Activated CD8-positive, alpha-beta memory T cell treated with anti-CD3 and anti-CD28 coated beads, Interleukin-2, amount 10 ng/mL, durations not matched to agents 7 days and 5 days (primary cell): ENCODE measurements around the gene TPMT. TPM values are rescaled to one million over a fixed set of nuclear protein-coding genes. Genes with fewer than 3 reads are reported as not detected.
"Not testable (repeated sequence)": the region's sequence is repeated elsewhere in the genome, so short reads cannot be mapped to it uniquely, and the experiment has no call there.

Experiments
- ATAC-seq: fragments of 150-1000 bp; cut with Tn5 transposase; one replicate; pipeline ENCODE4 v1.10.0; 2021; ENCODE audit warnings: moderate library complexity
- CTCF ChIA-PET: fragments of 350-600 bp; sonication (Branson Sonifier 250); formaldehyde crosslinking; loops from one replicate; lab custom pipeline; 2021; ENCODE audit warnings: antibody characterized with exemption; lab: Charles Lee
- DNase-seq: peaks from one replicate; pipeline ENCODE4 v3.0.0-alpha.2; 2020
- H3K27ac Mint-ChIP-seq: one replicate; pipeline ENCODE4 v1.8.0; 2021; ENCODE audit warnings: mild to moderate bottlenecking, mixed read lengths
- H3K27me3 Mint-ChIP-seq: one replicate; pipeline ENCODE4 v1.8.0; 2021; ENCODE audit warnings: mixed read lengths
- H3K36me3 Mint-ChIP-seq: one replicate; pipeline ENCODE4 v1.8.0; 2021; ENCODE audit warnings: mild to moderate bottlenecking, mixed read lengths
- H3K4me1 Mint-ChIP-seq: one replicate; pipeline ENCODE4 v1.8.0; 2021; ENCODE audit warnings: mixed read lengths
- H3K4me3 Mint-ChIP-seq: one replicate; pipeline ENCODE4 v1.8.0; 2021; ENCODE audit warnings: mild to moderate bottlenecking, moderate library complexity, mixed read lengths
- H3K9me3 Mint-ChIP-seq: one replicate; pipeline ENCODE4 v1.8.0; 2022; ENCODE audit warnings: low read depth, mixed read lengths
- total RNA-seq, 2 experiments: library from RNA; stranded (reverse); gene quantifications; one replicate each; pipeline ENCODE4 v1.2.3, GENCODE V29; 2021

The TPMT gene
- total RNA-seq, 2 experiments from 2014 or later = 5.6 to 9.5 TPM

DNA sequence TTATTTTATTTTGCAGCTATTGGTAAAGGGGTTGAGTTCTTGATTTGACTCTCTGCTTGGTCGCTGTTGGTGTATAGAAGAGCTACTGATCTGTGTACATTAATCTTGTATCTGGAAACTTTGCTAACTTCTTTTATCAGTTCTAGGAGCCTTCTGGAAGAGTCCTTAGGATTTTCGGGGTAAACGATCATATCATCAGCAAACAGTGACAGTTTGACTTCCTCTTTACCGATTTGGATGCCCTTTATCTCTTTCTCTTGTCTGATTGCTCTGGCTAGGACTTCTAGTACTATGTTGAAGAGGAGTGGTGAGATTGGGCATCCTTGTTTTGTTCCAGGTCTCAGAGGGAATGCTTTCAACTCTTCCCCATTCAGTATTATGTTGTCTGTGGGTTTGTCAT, 21.3 kb upstream of the TPMT start:
- H3K4me3 Mint-ChIP-seq, H3K27ac Mint-ChIP-seq, ATAC-seq, H3K27me3 Mint-ChIP-seq, H3K9me3 Mint-ChIP-seq, H3K4me1 Mint-ChIP-seq, CTCF ChIA-PET, DNase-seq: not testable (repeated sequence)
- peaks cover 33% of the 10 kb centered on the region for H3K36me3 Mint-ChIP-seq

DNA sequence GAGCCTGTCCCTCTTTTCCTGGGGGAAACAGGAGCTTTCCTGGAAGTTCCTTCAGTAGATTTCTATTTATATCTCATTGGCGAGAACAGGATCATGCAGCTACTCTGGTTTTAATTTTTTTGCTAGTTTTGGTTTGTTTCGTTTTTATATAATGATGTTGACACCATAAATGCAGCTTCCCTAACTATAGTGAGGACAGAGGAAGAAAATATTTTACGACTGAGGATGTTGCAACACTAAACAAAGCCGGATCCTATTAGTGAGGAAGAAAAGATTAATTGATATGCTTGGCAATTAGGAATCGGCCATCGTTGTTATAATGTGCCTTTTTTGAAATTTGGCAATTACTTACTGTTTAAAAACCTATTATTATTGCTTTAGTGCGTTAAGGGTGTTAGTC, 17.0 kb upstream of the TPMT start:
- Mint-ChIP-seq H3K27me3 (no peaks in the 10 kb centered on the region), H3K4me3 (no peak overlapping the region), H3K27ac (no peak overlapping the region), H3K36me3 (peaks cover 31% of the 10 kb centered on the region), H3K9me3 (peaks cover 3% of the 10 kb centered on the region), H3K4me1 (no peaks in the 10 kb centered on the region)
- ATAC-seq (no peak), DNase-seq (no peak)
- CTCF ChIA-PET = no interaction called here

DNA sequence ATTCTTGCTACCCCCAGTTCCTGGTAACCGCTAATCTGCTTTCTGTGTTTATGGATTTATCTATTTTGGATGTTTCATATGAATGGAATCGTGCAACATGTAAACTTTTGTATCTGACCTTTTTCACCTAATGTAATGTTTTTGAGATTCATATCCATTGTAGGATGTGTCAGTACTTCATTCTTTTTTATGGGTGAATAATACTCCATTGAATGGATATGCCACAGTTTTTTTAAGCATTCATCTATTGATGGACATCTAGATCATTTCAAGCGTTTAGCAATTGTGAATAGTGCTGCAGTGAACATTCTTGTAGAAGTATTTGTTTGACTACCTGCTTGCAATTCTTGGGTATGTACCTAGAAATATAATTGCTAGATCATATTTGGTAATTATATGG, 13.4 kb upstream of the TPMT start:
- H3K4me1 Mint-ChIP-seq = no peaks in the 10 kb centered on the region
- CTCF ChIA-PET = no interaction called here
- no peak overlapping the region for H3K27ac Mint-ChIP-seq
- no peak for ATAC-seq
- no peak for DNase-seq
- H3K4me3 Mint-ChIP-seq = no peak overlapping the region
- peaks cover 3% of the 10 kb centered on the region for H3K9me3 Mint-ChIP-seq
- peaks cover 16% of the 10 kb centered on the region for H3K36me3 Mint-ChIP-seq
- no peaks in the 10 kb centered on the region for H3K27me3 Mint-ChIP-seq

DNA sequence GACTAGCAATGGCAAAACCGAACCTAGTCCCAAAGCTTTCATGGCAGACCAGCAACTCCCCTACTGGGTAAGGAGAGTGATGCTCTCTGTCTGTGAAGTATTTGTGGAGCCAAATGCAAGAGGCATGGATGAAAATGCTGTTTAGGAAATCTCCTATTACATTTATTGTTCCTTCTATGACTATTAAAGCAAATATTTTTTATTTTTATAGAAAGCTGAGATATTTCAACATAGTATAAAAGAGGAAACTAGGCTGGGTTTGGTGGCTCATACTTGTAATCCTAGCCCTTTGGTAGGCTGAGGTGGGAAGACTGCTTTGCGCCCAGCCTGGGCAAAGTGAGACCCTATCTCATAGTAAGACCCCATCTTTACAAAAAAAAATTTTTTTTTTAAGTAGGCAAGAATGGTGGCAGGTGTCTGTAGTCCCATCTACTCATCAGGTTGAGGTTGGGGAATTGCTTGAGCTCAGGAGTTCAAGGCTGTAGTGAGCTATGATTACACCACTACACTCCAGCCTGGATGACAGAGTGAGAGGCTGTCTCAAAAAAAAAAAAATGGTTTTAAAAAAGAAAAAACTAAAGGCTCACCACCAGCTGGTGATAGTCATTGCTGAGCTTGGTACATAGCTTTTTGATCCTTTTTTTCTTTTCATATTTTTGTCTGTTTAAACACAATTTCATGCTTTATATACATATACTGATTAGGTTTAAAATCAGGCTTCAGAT, 11.6 kb upstream of the TPMT start:
- no peak for ATAC-seq

DNA sequence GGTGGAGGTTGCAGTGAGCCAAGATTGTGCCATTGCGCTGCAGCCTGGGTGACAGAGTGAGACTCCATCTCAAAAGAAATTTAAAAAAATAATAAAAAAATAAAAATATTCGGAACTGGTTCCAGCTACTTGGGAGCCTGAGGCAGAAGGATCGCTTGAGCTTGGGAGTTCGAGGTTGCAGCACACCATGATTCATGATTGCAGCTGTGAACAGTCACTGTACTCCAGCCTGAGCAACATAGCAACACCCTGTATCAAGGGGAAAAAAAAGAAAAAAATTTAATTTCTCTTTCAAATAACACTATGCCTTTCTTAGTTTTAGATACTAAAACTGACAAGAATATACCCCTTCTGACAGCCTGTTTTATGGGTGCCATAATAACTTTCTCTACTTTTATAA, 10.9 kb upstream of the TPMT start:
- CTCF ChIA-PET = interaction anchor here (0.6 kb wide), 1 partner anchor 333 kb away, joined by 4 read pairs; no protein-coding TSS in a partner anchor
- Mint-ChIP-seq H3K27ac (no peak overlapping the region), H3K27me3 (no peaks in the 10 kb centered on the region), H3K36me3 (peaks cover 27% of the 10 kb centered on the region), H3K4me1 (peaks cover 9% of the 10 kb centered on the region), H3K9me3 (peaks cover 3% of the 10 kb centered on the region), H3K4me3 (no peak overlapping the region)
- DNase-seq (no peak), ATAC-seq (no peak)

More for the DNA sequence above, 11.6 kb upstream of the TPMT start:
- no peak for DNase-seq
- CTCF ChIA-PET = interaction anchor here (0.6 kb wide), 1 partner anchor 333 kb away, joined by 4 read pairs; no protein-coding TSS in a partner anchor
- H3K9me3 Mint-ChIP-seq = peaks cover 3% of the 10 kb centered on the region
- H3K36me3 Mint-ChIP-seq = peaks cover 25% of the 10 kb centered on the region
- H3K4me3 Mint-ChIP-seq = no peak overlapping the region
- no peaks in the 10 kb centered on the region for H3K27me3 Mint-ChIP-seq
- peaks cover 2% of the 10 kb centered on the region for H3K4me1 Mint-ChIP-seq
- H3K27ac Mint-ChIP-seq = no peak overlapping the region

DNA sequence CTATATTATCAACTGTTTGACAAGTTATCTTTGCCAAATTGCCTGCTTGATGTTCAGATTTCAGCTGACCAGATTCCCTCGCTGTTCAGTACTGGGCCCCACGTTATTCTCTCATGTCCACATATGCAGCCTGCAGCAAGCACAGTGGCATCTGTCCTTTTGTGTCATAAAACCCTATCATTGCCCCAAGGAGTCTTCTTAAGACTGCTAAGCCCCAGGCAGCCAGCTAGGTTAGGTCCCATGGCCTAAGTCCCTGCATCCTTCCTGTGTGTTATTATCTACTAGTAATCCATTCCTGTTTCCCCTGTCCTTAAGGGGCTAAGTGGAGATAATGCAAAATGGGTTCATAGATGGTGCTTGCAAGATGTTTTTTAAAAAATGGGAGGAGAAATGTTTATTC, 7.5 kb upstream of the TPMT start:
- Mint-ChIP-seq H3K27me3 (no peaks in the 10 kb centered on the region), H3K27ac (no peak overlapping the region)

DNA sequence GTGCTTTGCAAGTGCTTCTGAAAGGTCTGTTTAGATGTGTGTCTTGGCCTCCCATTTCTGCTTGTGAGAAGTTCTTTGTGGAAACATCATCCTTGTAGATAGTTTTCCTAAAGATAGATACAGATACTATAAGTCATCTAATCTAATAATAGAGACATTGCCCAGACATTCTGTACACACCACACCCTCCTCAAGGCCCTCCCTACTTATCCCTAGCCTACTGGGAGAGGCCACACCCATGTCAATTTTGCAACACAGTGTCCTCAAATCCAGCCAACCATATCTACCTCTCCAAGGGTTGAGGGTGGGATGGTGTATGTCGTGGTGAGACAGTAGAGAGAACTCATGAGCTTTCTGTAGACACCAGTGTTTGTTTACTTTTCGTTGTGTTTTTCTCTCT, 6.6 kb upstream of the TPMT start:
- H3K27ac Mint-ChIP-seq = no peak overlapping the region
- peaks cover 21% of the 10 kb centered on the region for H3K36me3 Mint-ChIP-seq
- CTCF ChIA-PET = no interaction called here
- no peaks in the 10 kb centered on the region for H3K9me3 Mint-ChIP-seq
- no peak for ATAC-seq
- H3K4me3 Mint-ChIP-seq = no peak overlapping the region
- peaks cover 13% of the 10 kb centered on the region for H3K4me1 Mint-ChIP-seq
- no peak for DNase-seq
- H3K27me3 Mint-ChIP-seq = no peaks in the 10 kb centered on the region

More for the DNA sequence above, 7.5 kb upstream of the TPMT start:
- H3K4me1 Mint-ChIP-seq = peaks cover 13% of the 10 kb centered on the region
- H3K4me3 Mint-ChIP-seq = no peak overlapping the region
- CTCF ChIA-PET = no interaction called here
- ATAC-seq = no peak
- DNase-seq = no peak
- no peaks in the 10 kb centered on the region for H3K9me3 Mint-ChIP-seq
- H3K36me3 Mint-ChIP-seq = peaks cover 21% of the 10 kb centered on the region

DNA sequence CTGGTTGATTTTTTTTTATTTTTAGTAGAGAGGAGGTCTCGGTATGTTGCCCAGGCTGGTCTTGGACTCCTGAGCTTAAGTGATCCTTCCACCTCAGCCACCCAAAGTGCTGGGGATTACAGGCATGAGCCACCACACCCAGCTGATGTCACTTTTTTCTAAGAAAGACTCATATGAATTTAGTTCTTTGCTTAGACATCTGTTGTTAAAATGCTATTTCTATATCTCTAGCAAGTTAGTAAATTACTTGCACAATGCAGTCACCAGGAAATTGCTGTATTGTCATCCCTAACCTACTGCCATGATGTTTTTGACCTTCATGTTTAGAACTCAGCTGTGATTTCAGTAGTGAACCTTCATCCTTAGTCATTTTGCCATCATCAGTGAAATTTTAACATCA, 6.0 kb upstream of the TPMT start:
- no peaks in the 10 kb centered on the region for H3K9me3 Mint-ChIP-seq
- H3K27me3 Mint-ChIP-seq = no peaks in the 10 kb centered on the region
- DNase-seq (no peak), ATAC-seq (no peak)
- CTCF ChIA-PET = no interaction called here
- H3K4me1 Mint-ChIP-seq = peaks cover 18% of the 10 kb centered on the region
- no peak overlapping the region for H3K4me3 Mint-ChIP-seq
- peaks cover 21% of the 10 kb centered on the region for H3K36me3 Mint-ChIP-seq
- H3K27ac Mint-ChIP-seq = no peak overlapping the region

DNA sequence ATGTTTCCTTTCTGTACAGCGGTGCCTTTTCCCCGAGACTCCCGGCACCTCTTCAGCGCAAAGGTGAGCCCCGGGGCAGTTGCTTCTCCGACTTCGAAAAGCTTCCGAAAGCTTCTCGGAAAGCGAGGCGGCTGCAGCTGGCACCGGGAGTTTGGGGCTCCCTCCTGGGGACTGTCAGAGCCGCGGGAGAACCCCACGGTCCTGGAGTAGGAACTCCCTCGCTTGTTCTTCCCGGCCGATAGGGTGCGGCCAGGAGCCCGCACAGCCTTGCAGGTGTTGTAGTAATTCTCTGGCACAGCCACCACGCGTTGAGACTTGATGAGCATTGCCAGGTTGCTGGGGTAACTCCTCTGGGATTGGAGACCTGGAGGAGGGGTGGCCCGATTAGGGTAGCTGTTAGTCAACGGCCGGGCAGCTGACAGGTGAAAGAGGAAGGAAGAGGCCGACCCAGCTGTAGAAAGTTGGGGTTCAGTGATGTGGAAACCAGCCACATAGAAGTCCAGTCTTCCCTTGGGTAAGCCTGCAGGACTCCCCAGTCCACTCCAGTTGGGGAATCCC, 1.1 kb upstream of the TPMT start:
- DNase-seq (peak; percentile 63), ATAC-seq (peak; percentile 2)
- peak overlapping the region; percentile 72 for H3K27ac Mint-ChIP-seq
- no peaks in the 10 kb centered on the region for H3K9me3 Mint-ChIP-seq
- peak overlapping the region; percentile 93 for H3K4me3 Mint-ChIP-seq
- CTCF ChIA-PET = no interaction called here
- H3K27me3 Mint-ChIP-seq = no peaks in the 10 kb centered on the region
- peaks cover 10% of the 10 kb centered on the region for H3K36me3 Mint-ChIP-seq
- H3K4me1 Mint-ChIP-seq = peaks cover 35% of the 10 kb centered on the region

DNA sequence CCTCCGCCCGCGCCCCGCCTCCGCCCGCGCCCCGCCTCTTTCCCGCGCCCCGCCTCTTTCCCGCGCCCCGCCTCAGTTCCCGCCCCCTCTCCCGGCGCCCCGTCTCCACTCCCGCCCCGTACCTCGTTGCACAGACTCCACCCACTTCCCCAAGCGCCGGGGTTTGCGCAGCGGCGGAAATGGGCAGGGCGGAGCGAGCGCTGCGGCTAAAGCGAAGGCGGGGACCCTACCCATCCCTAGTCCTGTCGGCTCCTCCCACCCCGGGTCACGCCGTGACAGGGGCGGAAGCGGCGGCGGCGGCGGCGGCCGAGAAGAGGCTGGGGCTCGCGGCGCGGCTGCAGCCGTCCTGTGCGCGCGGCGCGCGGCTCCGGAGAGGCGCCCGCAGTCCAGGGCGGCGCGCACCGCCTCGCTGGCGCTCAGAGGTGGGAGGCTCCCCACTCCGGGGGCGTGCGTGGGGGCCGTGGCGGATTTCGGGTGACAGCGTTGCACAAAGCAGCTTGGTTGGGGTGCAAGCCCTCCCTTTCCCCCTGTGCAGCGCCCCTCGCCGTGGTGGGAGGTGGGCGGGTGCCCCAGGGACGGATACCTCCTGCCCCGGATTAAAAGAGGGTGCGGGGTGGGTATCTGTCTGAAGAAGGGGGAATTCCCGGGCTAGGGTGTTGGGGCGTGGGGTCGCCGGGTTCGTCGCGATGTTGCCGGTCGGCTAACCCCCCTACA, 430 bp upstream of the TPMT start, which contains the start of gene KDM1B:
Gene KDM1B (plus strand): TSS at position 273 of the 714 bp plus-strand sequence. CDS start 4,474 bp downstream, outside the sequence.
- Mint-ChIP-seq H3K27ac (peak within 1 kb of the TSS; percentile 93), H3K36me3 (peaks cover 10% of the 10 kb centered on the region), H3K27me3 (no peaks in the 10 kb centered on the region), H3K4me3 (peak within 1 kb of the TSS; percentile 93), H3K4me1 (peaks cover 32% of the 10 kb centered on the region), H3K9me3 (no peaks in the 10 kb centered on the region)
- ATAC-seq = peak; percentile 95
- peak; percentile 99 for DNase-seq
- CTCF ChIA-PET = interaction anchor here (0.8 kb wide), 1 partner anchor 165 kb away, joined by 4 read pairs; no protein-coding TSS in a partner anchor

DNA sequence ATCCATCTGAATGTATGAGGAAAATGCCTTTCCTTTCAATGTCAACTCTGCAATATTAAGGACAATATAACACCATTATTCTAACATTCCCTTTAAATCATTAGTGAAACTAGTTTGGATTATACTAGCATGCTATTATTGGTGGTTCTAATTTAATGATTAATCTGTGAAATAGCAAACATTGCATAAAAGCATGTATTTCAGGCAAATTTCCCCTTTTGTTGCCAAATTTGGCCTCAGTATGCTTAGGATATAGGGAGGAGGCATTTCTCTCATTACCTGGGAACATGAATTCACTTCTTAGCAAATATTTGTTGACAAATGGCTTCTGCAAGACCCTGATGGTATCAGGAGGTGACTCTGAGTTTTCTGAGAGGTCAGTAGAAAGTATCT, 1.6 kb downstream of the TPMT start:
- Mint-ChIP-seq H3K4me1 (peaks cover 29% of the 10 kb centered on the region), H3K27me3 (no peaks in the 10 kb centered on the region), H3K4me3 (no peak overlapping the region), H3K36me3 (peaks cover 5% of the 10 kb centered on the region), H3K9me3 (no peaks in the 10 kb centered on the region), H3K27ac (peak overlapping the region; percentile 58)
- CTCF ChIA-PET = no interaction called here
- DNase-seq = no peak
- no peak for ATAC-seq

DNA sequence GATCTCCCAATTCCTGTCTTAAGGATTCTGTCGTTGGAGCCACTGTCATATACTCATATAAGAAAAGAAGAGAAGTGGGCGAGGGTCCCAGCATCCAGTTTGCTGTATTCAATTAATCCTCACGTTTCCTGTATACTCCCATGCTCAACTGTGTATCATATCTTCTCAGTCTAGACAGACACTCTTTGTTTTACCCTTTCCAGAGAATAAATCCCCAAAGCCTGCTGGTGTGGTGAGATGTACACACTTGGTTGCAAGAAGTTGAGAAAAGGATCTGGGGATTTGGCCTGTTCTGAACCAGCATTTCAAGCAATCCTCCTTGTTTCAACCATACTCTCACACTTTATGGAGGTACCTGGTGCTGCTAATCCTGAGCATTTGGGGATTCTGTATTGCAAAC, 3.1 kb downstream of the TPMT start:
- peaks cover 14% of the 10 kb centered on the region for H3K36me3 Mint-ChIP-seq
- CTCF ChIA-PET = no interaction called here
- DNase-seq (no peak), ATAC-seq (no peak)
- H3K9me3 Mint-ChIP-seq = no peaks in the 10 kb centered on the region
- no peak overlapping the region for H3K4me3 Mint-ChIP-seq
- no peak overlapping the region for H3K27ac Mint-ChIP-seq
- no peaks in the 10 kb centered on the region for H3K27me3 Mint-ChIP-seq
- H3K4me1 Mint-ChIP-seq = peaks cover 30% of the 10 kb centered on the region

DNA sequence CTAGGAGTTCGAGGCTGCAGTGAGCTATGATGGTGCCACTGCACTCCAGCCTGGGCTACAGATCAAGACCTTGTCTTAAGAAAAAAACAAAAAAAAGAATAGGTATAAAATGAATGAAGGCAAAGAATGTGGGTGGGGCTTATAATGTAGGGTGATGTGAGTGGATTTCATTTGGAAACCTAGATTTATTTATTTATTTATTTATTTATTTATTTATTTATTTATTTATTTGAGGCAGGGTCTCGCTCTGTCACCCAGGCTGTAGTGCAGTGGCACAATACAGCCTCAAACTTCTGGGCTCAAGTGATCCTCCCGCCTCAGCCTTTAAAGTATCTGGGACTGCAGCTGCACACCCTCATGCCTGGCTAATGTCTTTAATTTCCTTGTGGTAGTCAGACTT, 3.5 kb downstream of the TPMT start:
- peaks cover 30% of the 10 kb centered on the region for H3K4me1 Mint-ChIP-seq
- DNase-seq, H3K27ac Mint-ChIP-seq, CTCF ChIA-PET, H3K9me3 Mint-ChIP-seq, ATAC-seq, H3K27me3 Mint-ChIP-seq, H3K4me3 Mint-ChIP-seq: not testable (repeated sequence)
- H3K36me3 Mint-ChIP-seq = peaks cover 14% of the 10 kb centered on the region
